RKO (cell line): ENCODE data around the gene CPXM1.

Experiments
- DNase-seq: peaks from one replicate; pipeline ENCODE4 v3.0.0-alpha.2; 2016; ENCODE audit warnings: low spot score

Gene CPXM1

GRCh38 chr20:2748551-2749342 lies 51.7 kb downstream of the CPXM1 start:
- DNase-seq = no peak

GRCh38 chr20:2747676-2748235 lies 52.7 kb downstream of the CPXM1 start:
- DNase-seq = no peak

GRCh38 chr20:2746636-2747265 lies 53.7 kb downstream of the CPXM1 start:
- no peak for DNase-seq

GRCh38 chr20:2745936-2746635 lies 54.3 kb downstream of the CPXM1 start:
- DNase-seq = no peak

- DNase-seq = no peak
These were observed 55.1 kb downstream of the CPXM1 start for GRCh38 chr20:2745060-2745910.
